Smooth muscle cell (in vitro differentiated cells): Measurements from ENCODE around the gene SNRPA1. TPM values are rescaled to one million over a fixed set of nuclear protein-coding genes. Genes with fewer than 3 reads are reported as not detected.

Experiments used
- DNase-seq: peaks from one replicate; lab custom pipeline; 2025; ENCODE audit not compliant: unreplicated experiment; lab: John Stamatoyannopoulos, UW
- H2AFZ ChIP-seq: fragments of 200-600 bp; sonication (generic); 2 replicates; pipeline ENCODE4 v1.6.0; 2016; ENCODE audit warnings: antibody characterized with exemption, low read depth, mild to moderate bottlenecking
- H3F3A ChIP-seq: fragments of 200-600 bp; sonication (generic); 2 replicates; pipeline ENCODE4 v1.6.0; 2017; ENCODE audit warnings: antibody characterized with exemption, low read depth
- H3K27ac ChIP-seq: fragments of 200-600 bp; sonication (generic); 2 replicates; pipeline ENCODE4 v1.5.1; 2016; ENCODE audit warnings: low read depth, mild to moderate bottlenecking
- H3K27me3 ChIP-seq: fragments of 200-600 bp; sonication (generic); 2 replicates; pipeline ENCODE4 v1.6.1; 2016; ENCODE audit warnings: low read depth, mild to moderate bottlenecking
- H3K36me3 ChIP-seq: fragments of 200-600 bp; sonication (generic); 2 replicates; pipeline ENCODE4 v1.5.1; 2016; ENCODE audit warnings: low read depth
- H3K4me1 ChIP-seq: fragments of 200-600 bp; sonication (generic); 2 replicates; pipeline ENCODE4 v1.5.1; 2016; ENCODE audit warnings: low read depth
- H3K4me2 ChIP-seq: fragments of 200-600 bp; sonication (generic); 2 replicates; pipeline ENCODE4 v1.6.0; 2016; ENCODE audit warnings: mild to moderate bottlenecking
- H3K4me3 ChIP-seq: fragments of 200-600 bp; sonication (generic); 2 replicates; pipeline ENCODE4 v1.5.1; 2016; ENCODE audit warnings: mild to moderate bottlenecking
- H3K79me2 ChIP-seq: fragments of 200-600 bp; sonication (generic); 2 replicates; pipeline ENCODE4 v1.6.0; 2016; ENCODE audit warnings: low read depth, mild to moderate bottlenecking
- H3K9ac ChIP-seq: fragments of 200-600 bp; sonication (generic); 2 replicates; pipeline ENCODE4 v1.6.0; 2016; ENCODE audit warnings: low read depth
- H3K9me3 ChIP-seq: fragments of 200-600 bp; sonication (generic); replicated peaks from 2 replicates; pipeline ENCODE4 v1.5.1; 2016; ENCODE audit warnings: low read depth
- H4K20me1 ChIP-seq: fragments of 200-600 bp; sonication (generic); 2 replicates; pipeline ENCODE4 v1.6.0; 2016; ENCODE audit warnings: low read depth
- WGBS: methylation state at CpG from one replicate; pipeline ENCODE4 v1.1.7; 2016; ENCODE audit warnings: low lambda C conversion rate; 5-methylcytosine and 5-hydroxymethylcytosine counted together
- polyA plus RNA-seq: library from polyadenylated mRNA; unstranded; fragments of >200 nt; fragmentation: Nextera tagmentation; extraction: Ambion mirVana; gene quantifications from 2 replicates; pipeline ENCODE4 v1.2.1, GENCODE V29; 2016
- total RNA-seq: library from RNA; depleted of rRNA; stranded (reverse); fragments of >200 nt; gene quantifications from 2 replicates; pipeline ENCODE4 v1.2.3, GENCODE V29; 2014
- TF ChIP-seq, protein P1 (sequence below): fragments of 200-600 bp; sonication (generic); IDR thresholded peaks from 2 replicates; pipeline ENCODE4 v1.5.1; 2017; ENCODE audit warnings: borderline replicate concordance, mild to moderate bottlenecking, antibody characterized with exemption; ENCODE audit not compliant: insufficient read depth, poor library complexity, severe bottlenecking

The SNRPA1 gene
- total and polyA plus RNA-seq, 2 experiments from 2014 or later, result 24.0 to 99.0 TPM

DNA sequence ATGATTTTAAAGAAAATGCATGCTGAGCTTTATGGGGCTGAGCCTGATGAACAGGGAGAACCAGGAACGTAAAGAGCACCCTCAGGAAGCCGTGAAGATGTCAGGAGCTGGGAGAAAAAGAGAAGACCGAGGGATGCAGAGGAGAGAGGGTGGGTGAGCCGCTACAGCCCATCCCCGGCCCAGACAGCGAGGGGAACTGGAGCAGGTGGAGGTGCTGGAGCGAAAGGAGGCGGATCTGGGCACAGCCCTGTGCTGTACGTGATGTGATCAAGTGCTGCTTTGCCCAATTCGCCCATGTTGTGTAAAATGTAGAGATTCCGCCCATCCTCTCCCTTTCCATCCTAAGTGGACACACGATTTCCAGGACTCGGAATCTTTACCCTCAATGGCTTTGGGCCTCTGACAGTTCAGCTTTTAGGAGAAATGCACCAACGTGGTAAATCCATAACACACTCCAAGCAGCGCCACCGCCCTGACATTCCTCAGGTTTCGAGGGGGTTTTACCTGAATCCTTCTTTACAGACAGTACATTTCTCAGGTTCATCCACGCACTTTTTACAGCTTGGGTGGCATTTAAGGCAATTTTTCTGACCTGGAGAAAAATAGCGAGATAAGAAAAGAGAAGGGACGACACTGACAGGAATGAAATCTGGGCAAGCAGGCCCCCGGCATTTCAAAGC is 27.1 kb upstream of the SNRPA1 start:
- Histone ChIP-seq H2AFZ (no peak overlapping the region), H3K4me2 (no peak overlapping the region), H3K79me2 (no peaks in the 10 kb centered on the region), H3K27ac (no peak overlapping the region), H3K9me3 (no peaks in the 10 kb centered on the region), H3K27me3 (no peaks in the 10 kb centered on the region), H3K4me1 (no peaks in the 10 kb centered on the region), H4K20me1 (no peaks in the 10 kb centered on the region), H3K9ac (no peak overlapping the region), H3F3A (no peaks in the 10 kb centered on the region), H3K36me3 (no peaks in the 10 kb centered on the region), H3K4me3 (no peak overlapping the region)
- WGBS, result 93% methylated on average over 21 of the region's 21 CpGs
- TF ChIP-seq, protein P1, sequence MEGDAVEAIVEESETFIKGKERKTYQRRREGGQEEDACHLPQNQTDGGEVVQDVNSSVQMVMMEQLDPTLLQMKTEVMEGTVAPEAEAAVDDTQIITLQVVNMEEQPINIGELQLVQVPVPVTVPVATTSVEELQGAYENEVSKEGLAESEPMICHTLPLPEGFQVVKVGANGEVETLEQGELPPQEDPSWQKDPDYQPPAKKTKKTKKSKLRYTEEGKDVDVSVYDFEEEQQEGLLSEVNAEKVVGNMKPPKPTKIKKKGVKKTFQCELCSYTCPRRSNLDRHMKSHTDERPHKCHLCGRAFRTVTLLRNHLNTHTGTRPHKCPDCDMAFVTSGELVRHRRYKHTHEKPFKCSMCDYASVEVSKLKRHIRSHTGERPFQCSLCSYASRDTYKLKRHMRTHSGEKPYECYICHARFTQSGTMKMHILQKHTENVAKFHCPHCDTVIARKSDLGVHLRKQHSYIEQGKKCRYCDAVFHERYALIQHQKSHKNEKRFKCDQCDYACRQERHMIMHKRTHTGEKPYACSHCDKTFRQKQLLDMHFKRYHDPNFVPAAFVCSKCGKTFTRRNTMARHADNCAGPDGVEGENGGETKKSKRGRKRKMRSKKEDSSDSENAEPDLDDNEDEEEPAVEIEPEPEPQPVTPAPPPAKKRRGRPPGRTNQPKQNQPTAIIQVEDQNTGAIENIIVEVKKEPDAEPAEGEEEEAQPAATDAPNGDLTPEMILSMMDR, result no peak
- no peak for DNase-seq

DNA sequence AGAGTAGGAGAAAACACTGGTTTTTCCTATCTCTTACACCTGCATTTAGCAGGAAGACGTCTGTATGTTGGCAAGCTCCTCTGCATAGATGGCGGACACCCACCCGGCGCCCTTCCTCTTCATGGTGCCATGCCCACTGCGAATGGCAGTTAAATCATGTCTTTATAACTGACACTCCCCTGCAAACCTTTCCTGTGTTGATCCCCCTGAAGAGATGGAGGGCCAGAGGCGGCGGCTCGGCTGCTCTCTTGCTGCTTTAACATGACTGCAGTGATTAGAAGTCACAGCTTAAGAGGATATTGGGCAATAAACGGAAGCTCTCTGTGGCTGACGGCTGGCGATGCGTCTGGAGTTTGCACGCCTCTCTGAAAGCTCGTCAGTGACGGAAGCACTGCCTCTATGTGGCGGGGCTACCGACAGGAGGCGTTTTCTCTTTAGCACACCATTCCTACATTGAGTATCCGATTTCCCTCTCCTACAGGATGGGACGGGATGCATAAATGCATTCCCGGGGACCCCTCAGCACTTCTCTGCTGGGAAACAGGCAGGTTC is 25.5 kb upstream of the SNRPA1 start:
- peak overlapping the region; percentile 59 for H3K4me2 ChIP-seq
- WGBS, result 48% methylated on average over 21 of the region's 21 CpGs
- H4K20me1 ChIP-seq, result no peaks in the 10 kb centered on the region
- no peak overlapping the region for H3K9ac ChIP-seq
- H3K9me3 ChIP-seq, result no peaks in the 10 kb centered on the region
- no peak overlapping the region for H3K4me3 ChIP-seq
- H2AFZ ChIP-seq, result no peak overlapping the region
- H3K79me2 ChIP-seq, result no peaks in the 10 kb centered on the region
- H3F3A ChIP-seq, result no peaks in the 10 kb centered on the region
- no peaks in the 10 kb centered on the region for H3K36me3 ChIP-seq
- no peak overlapping the region for H3K27ac ChIP-seq
- no peaks in the 10 kb centered on the region for H3K27me3 ChIP-seq
- TF ChIP-seq, protein P1, result peak; percentile 39
- no peak for DNase-seq
- H3K4me1 ChIP-seq, result no peaks in the 10 kb centered on the region

DNA sequence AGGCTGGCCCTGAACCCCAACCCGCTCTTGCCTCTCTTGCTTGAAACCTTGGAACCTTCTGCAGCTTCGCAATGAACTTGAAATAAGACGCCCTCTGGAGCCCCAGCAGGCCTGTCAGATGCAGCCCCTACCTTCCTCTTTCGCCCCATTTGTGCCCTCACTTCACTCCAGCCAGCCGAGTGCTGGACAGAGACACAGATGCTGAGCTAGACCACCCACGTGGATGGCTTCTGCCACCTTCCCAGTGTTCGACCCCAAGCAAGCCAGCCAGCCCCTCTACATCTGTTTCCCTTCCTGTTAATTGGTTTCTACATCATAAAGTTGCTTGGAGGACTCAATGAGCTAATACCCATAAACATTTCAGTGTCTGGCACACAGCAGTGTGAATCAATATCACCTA is 23.8 kb upstream of the SNRPA1 start:
- Histone ChIP-seq H3K4me1 (no peaks in the 10 kb centered on the region), H3K79me2 (no peaks in the 10 kb centered on the region), H3K27ac (no peak overlapping the region), H3K4me3 (no peak overlapping the region), H3K4me2 (no peak overlapping the region), H4K20me1 (no peaks in the 10 kb centered on the region), H3K9ac (no peak overlapping the region), H3K9me3 (no peaks in the 10 kb centered on the region), H3K27me3 (no peaks in the 10 kb centered on the region), H3F3A (no peaks in the 10 kb centered on the region), H2AFZ (no peak overlapping the region), H3K36me3 (no peaks in the 10 kb centered on the region)
- 67% methylated on average over 7 of the region's 7 CpGs for WGBS
- no peak for DNase-seq
- TF ChIP-seq, protein P1, result no peak
